Measurements from ENCODE around the gene FAM237B.

- TF ChIP-seq CTCF (IDR thresholded peaks at IDR 0.05) (no peak), FOXP1 (CRISPR knock-in tag; IDR thresholded peaks at IDR 0.05; ENCODE audit: borderline replicate concordance) (no peak), PREB (CRISPR knock-in tag; IDR thresholded peaks at IDR 0.05; ENCODE audit: borderline replicate concordance) (no peak), GABPB1 (CRISPR knock-in tag; IDR thresholded peaks at IDR 0.05) (no peak), MXD4 (CRISPR knock-in tag; IDR thresholded peaks at IDR 0.05; ENCODE audit: borderline replicate concordance) (no peak), NR2C2 (CRISPR knock-in tag; IDR thresholded peaks at IDR 0.05) (no peak), MLX (CRISPR knock-in tag; IDR thresholded peaks at IDR 0.05) (no peak), ATF3 (CRISPR knock-in tag; conservative IDR thresholded peaks at IDR 0.05) (no peak), USF2 (CRISPR knock-in tag; IDR thresholded peaks at IDR 0.05) (no peak), KAT7 (CRISPR knock-in tag; IDR thresholded peaks at IDR 0.05; ENCODE audit: borderline replicate concordance) (no peak), ZNF423 (CRISPR knock-in tag; IDR thresholded peaks at IDR 0.05) (no peak), CREB1 (CRISPR knock-in tag; IDR thresholded peaks at IDR 0.05) (no peak)
- TF ChIP-seq, protein P1, sequence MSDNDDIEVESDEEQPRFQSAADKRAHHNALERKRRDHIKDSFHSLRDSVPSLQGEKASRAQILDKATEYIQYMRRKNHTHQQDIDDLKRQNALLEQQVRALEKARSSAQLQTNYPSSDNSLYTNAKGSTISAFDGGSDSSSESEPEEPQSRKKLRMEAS (CRISPR knock-in tag; IDR thresholded peaks at IDR 0.05) = no peak
Observed at GRCh38 chr7:90270431-90271178, 50.5 kb downstream of the FAM237B start.
